ENCODE measurements around the gene RUNDC1.

GRCh38 chr17:43034894-43035293, 54.5 kb downstream of the RUNDC1 start:
- TF ChIP-seq, protein P1, sequence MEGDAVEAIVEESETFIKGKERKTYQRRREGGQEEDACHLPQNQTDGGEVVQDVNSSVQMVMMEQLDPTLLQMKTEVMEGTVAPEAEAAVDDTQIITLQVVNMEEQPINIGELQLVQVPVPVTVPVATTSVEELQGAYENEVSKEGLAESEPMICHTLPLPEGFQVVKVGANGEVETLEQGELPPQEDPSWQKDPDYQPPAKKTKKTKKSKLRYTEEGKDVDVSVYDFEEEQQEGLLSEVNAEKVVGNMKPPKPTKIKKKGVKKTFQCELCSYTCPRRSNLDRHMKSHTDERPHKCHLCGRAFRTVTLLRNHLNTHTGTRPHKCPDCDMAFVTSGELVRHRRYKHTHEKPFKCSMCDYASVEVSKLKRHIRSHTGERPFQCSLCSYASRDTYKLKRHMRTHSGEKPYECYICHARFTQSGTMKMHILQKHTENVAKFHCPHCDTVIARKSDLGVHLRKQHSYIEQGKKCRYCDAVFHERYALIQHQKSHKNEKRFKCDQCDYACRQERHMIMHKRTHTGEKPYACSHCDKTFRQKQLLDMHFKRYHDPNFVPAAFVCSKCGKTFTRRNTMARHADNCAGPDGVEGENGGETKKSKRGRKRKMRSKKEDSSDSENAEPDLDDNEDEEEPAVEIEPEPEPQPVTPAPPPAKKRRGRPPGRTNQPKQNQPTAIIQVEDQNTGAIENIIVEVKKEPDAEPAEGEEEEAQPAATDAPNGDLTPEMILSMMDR (IDR thresholded peaks at IDR 0.05): no peak
- TF ChIP-seq, protein P2, sequence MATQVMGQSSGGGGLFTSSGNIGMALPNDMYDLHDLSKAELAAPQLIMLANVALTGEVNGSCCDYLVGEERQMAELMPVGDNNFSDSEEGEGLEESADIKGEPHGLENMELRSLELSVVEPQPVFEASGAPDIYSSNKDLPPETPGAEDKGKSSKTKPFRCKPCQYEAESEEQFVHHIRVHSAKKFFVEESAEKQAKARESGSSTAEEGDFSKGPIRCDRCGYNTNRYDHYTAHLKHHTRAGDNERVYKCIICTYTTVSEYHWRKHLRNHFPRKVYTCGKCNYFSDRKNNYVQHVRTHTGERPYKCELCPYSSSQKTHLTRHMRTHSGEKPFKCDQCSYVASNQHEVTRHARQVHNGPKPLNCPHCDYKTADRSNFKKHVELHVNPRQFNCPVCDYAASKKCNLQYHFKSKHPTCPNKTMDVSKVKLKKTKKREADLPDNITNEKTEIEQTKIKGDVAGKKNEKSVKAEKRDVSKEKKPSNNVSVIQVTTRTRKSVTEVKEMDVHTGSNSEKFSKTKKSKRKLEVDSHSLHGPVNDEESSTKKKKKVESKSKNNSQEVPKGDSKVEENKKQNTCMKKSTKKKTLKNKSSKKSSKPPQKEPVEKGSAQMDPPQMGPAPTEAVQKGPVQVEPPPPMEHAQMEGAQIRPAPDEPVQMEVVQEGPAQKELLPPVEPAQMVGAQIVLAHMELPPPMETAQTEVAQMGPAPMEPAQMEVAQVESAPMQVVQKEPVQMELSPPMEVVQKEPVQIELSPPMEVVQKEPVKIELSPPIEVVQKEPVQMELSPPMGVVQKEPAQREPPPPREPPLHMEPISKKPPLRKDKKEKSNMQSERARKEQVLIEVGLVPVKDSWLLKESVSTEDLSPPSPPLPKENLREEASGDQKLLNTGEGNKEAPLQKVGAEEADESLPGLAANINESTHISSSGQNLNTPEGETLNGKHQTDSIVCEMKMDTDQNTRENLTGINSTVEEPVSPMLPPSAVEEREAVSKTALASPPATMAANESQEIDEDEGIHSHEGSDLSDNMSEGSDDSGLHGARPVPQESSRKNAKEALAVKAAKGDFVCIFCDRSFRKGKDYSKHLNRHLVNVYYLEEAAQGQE (IDR thresholded peaks at IDR 0.05; ENCODE audit: insufficient read depth in 1 of 2, low read depth in 2 of 2, low read length in 1 of 2): no peak
